ENCODE results near the gene VWA3B. TPM values are rescaled to one million over a fixed set of nuclear protein-coding genes. Genes with fewer than 3 reads are reported as not detected.

VWA3B gene
- total and polyA plus RNA-seq, 8 donors, result 1.0 to 7.8 (median 4.6) TPM; not detected in 1

- H3K36me3 ChIP-seq, result no peaks in the 10 kb centered on the region
- H3K27ac ChIP-seq, result no peak overlapping the region
- H3K9me3 ChIP-seq, result no peaks in the 10 kb centered on the region
- no peak overlapping the region for H3K4me3 ChIP-seq
- DNase-seq (peak in 1 of 4 donors; percentile 54), ATAC-seq (no peak)
- H3K4me1 ChIP-seq, result no peaks in the 10 kb centered on the region
- H3K27me3 ChIP-seq, result no peaks in the 10 kb centered on the region
- TF ChIP-seq CTCF (IDR thresholded peaks at IDR 0.05), result no peak
- intact Hi-C loops (cut with DNase I), result no loop called here
Measured at GRCh38 chr2:98187194-98187593, 100.2 kb downstream of the VWA3B start.

GRCh38 chr2:98188351-98189046 lies 101.5 kb downstream of the VWA3B start:
- peak; percentile 90 for ATAC-seq
- no peak overlapping the region for H3K4me3 ChIP-seq
- H3K36me3 ChIP-seq, result no peaks in the 10 kb centered on the region
- intact Hi-C loops (cut with DNase I), result no loop called here
- no peaks in the 10 kb centered on the region for H3K27me3 ChIP-seq
- H3K27ac ChIP-seq, result no peak overlapping the region
- TF ChIP-seq CTCF (IDR thresholded peaks at IDR 0.05), result no peak
- DNase-seq, result no peak
- H3K9me3 ChIP-seq, result no peaks in the 10 kb centered on the region
- no peaks in the 10 kb centered on the region for H3K4me1 ChIP-seq

- Histone ChIP-seq H3K27ac (no peak overlapping the region), H3K4me1 (no peaks in the 10 kb centered on the region), H3K4me3 (no peak overlapping the region), H3K27me3 (no peaks in the 10 kb centered on the region), H3K36me3 (no peaks in the 10 kb centered on the region), H3K9me3 (no peaks in the 10 kb centered on the region)
- peak in 2 of 4 donors; percentile 14 to 23 for DNase-seq
- ATAC-seq, result peak; percentile 38
- intact Hi-C loops (cut with DNase I), result no loop called here
- no peak for TF ChIP-seq CTCF (IDR thresholded peaks at IDR 0.05)
Measured at GRCh38 chr2:98191883-98192282, 104.9 kb downstream of the VWA3B start.

- no peak for DNase-seq
Measured at GRCh38 chr2:98201576-98201975, 114.6 kb downstream of the VWA3B start.

GRCh38 chr2:98205889-98206288 lies 118.9 kb downstream of the VWA3B start:
- Histone ChIP-seq H3K4me3 (no peak overlapping the region), H3K27me3 (peaks cover 0 to 6% of the 10 kb centered on the region in 2 donors), H3K27ac (no peak overlapping the region), H3K9me3 (no peaks in the 10 kb centered on the region), H3K36me3 (no peaks in the 10 kb centered on the region), H3K4me1 (no peaks in the 10 kb centered on the region)
- DNase-seq, result no peak
- TF ChIP-seq CTCF (IDR thresholded peaks at IDR 0.05), result no peak
- intact Hi-C loops (cut with DNase I), result no loop called here
- no peak for ATAC-seq

More at GRCh38 chr2:98201576-98201975, 114.6 kb downstream of the VWA3B start:
- no peak for TF ChIP-seq CTCF (IDR thresholded peaks at IDR 0.05)
- ATAC-seq, result no peak
- no peaks in the 10 kb centered on the region for H3K4me1 ChIP-seq
- no peaks in the 10 kb centered on the region for H3K9me3 ChIP-seq
- intact Hi-C loops (cut with DNase I), result no loop called here
- H3K27me3 ChIP-seq, result no peaks in the 10 kb centered on the region
- H3K36me3 ChIP-seq, result no peaks in the 10 kb centered on the region
- H3K27ac ChIP-seq, result no peak overlapping the region
- H3K4me3 ChIP-seq, result no peak overlapping the region
